WTC11 (cell line): ENCODE results near the gene ENPP6. TPM values are rescaled to one million over a fixed set of nuclear protein-coding genes. Genes with fewer than 3 reads are reported as not detected.

ENCODE experiments used
- ATAC-seq: fragments of 200-7000 bp; cut with Tn5 transposase; 2 replicates; pipeline ENCODE4 v1.10.0; 2021; ENCODE audit warnings: mild to moderate bottlenecking, moderate library complexity
- CTCF ChIA-PET: fragments of 300-600 bp; sonication (Branson Sonifier 250); formaldehyde crosslinking; loops from one replicate; lab custom pipeline; 2021; ENCODE audit warnings: antibody characterized with exemption; lab: Charles Lee
- POLR2A ChIA-PET: fragments of 350-600 bp; sonication (Branson Sonifier 250); formaldehyde crosslinking; loops from one replicate; lab custom pipeline; 2021; ENCODE audit warnings: antibody characterized with exemption; lab: Charles Lee
- DNase-seq: peaks from one replicate; pipeline ENCODE4 v3.0.0; 2021; ENCODE audit warnings: low spot score
- H3K27ac Mint-ChIP-seq: 2 replicates; pipeline ENCODE4 v1.8.0; 2021; ENCODE audit warnings: mixed read lengths
- H3K27me3 Mint-ChIP-seq: 2 replicates; pipeline ENCODE4 v1.8.0; 2021; ENCODE audit warnings: low read depth, mild to moderate bottlenecking, moderate library complexity, mixed read lengths
- H3K36me3 Mint-ChIP-seq: 2 replicates; pipeline ENCODE4 v1.8.0; 2021; ENCODE audit warnings: mixed read lengths
- H3K4me1 Mint-ChIP-seq: 2 replicates; pipeline ENCODE4 v1.8.0; 2022; ENCODE audit warnings: mixed read lengths
- H3K4me3 Mint-ChIP-seq: 2 replicates; pipeline ENCODE4 v1.8.0; 2021; ENCODE audit warnings: mild to moderate bottlenecking, moderate library complexity, mixed read lengths
- H3K9me3 Mint-ChIP-seq: 2 replicates; pipeline ENCODE4 v1.8.0; 2021; ENCODE audit warnings: mixed read lengths
- CREB1 ChIP-seq: sonication (generic); formaldehyde crosslinking; IDR thresholded peaks from 2 replicates; pipeline ENCODE4 v1.8.0; 2023; ENCODE audit warnings: mild to moderate bottlenecking, missing genetic modification reagents
- E2F1 ChIP-seq: sonication (generic); formaldehyde crosslinking; IDR thresholded peaks from 2 replicates; pipeline ENCODE4 v1.8.0; 2022; ENCODE audit warnings: mild to moderate bottlenecking, missing genetic modification reagents
- EMX1 ChIP-seq: fragments of 250-450 bp; sonication (Bioruptor Pico); IDR thresholded peaks from 2 replicates; pipeline ENCODE4 v1.8.0; 2021; ENCODE audit warnings: mild to moderate bottlenecking
- FOXJ3 ChIP-seq: sonication (generic); formaldehyde crosslinking; IDR thresholded peaks from 2 replicates; pipeline ENCODE4 v1.9.0; 2021; ENCODE audit warnings: missing genetic modification reagents, mild to moderate bottlenecking, borderline replicate concordance
- GTF2I ChIP-seq: fragments of 250-450 bp; sonication (Bioruptor Pico); conservative IDR thresholded peaks from 2 replicates; pipeline ENCODE4 v1.4.0; 2021; ENCODE audit warnings: mild to moderate bottlenecking
- MXD4 ChIP-seq: fragments of 250-450 bp; sonication (Bioruptor Pico); IDR thresholded peaks from 2 replicates; pipeline ENCODE4 v1.8.0; 2021; ENCODE audit warnings: mild to moderate bottlenecking, moderate library complexity, borderline replicate concordance
- SMAD3 ChIP-seq: sonication (generic); formaldehyde crosslinking; IDR thresholded peaks from 2 replicates; pipeline ENCODE4 v1.8.0; 2022; ENCODE audit warnings: missing genetic modification reagents, mild to moderate bottlenecking, borderline replicate concordance
- ZBTB21 ChIP-seq: sonication (generic); formaldehyde crosslinking; IDR thresholded peaks from 2 replicates; pipeline ENCODE4 v1.8.1; 2023; ENCODE audit warnings: mild to moderate bottlenecking, missing genetic modification reagents, borderline replicate concordance
- ZNF121 ChIP-seq: sonication (generic); formaldehyde crosslinking; IDR thresholded peaks from 2 replicates; pipeline ENCODE4 v1.8.0; 2023; ENCODE audit warnings: missing genetic modification reagents
- ZNF232 ChIP-seq: sonication (generic); formaldehyde crosslinking; IDR thresholded peaks from 2 replicates; pipeline ENCODE4 v1.8.0; 2022; ENCODE audit warnings: mild to moderate bottlenecking, missing genetic modification reagents
- total RNA-seq: library from RNA; stranded (reverse); gene quantifications from 3 replicates; pipeline ENCODE4 v1.2.3, GENCODE V29; 2021
- TF ChIP-seq, protein P1 (sequence below): sonication (generic); formaldehyde crosslinking; IDR thresholded peaks from 2 replicates; pipeline ENCODE4 v1.8.1; 2023; ENCODE audit warnings: mild to moderate bottlenecking, missing genetic modification reagents
- TF ChIP-seq, protein P2 (sequence below): fragments of 250-450 bp; sonication (Bioruptor Pico); IDR thresholded peaks from 2 replicates; pipeline ENCODE4 v1.9.0; 2021; ENCODE audit warnings: mild to moderate bottlenecking, borderline replicate concordance
- TF ChIP-seq, protein P3 (sequence below): sonication (generic); formaldehyde crosslinking; IDR thresholded peaks from 2 replicates; pipeline ENCODE4 v1.8.1; 2023; ENCODE audit warnings: mild to moderate bottlenecking, missing genetic modification reagents, borderline replicate concordance
- TF ChIP-seq, protein P4 (sequence below): sonication (generic); formaldehyde crosslinking; IDR thresholded peaks from 2 replicates; pipeline ENCODE4 v1.8.1; 2023; ENCODE audit warnings: mild to moderate bottlenecking, missing genetic modification reagents, moderate library complexity

ENPP6 gene
- total RNA-seq, 1 experiment from 2014 or later: 0.09 TPM

DNA sequence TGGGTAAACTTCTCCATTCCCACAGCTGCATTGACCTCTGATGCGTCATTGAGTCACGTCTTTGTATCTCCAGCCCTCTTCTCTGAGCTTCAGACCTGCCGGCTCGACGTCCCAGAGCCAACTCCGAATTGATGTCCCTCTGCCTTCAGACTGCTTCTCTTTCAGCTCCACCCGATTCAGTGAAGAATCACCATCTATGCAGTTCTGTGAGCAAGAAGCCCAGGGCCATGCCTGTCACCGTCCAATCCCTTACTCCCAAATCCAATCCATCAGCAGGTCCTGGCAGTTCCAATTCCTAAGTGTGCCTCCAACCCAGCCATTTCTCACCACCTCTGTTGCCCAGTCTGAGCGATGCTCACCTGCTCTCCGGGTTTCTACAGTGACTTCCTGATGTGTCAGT is 70.7 kb downstream of the ENPP6 start:
- ChIA-PET POLR2A (no interaction called here), CTCF (interaction anchor here (1.2 to 1.6 kb wide), 2 partner anchors 16 to 18 kb away, joined by 3 to 4 read pairs; no protein-coding TSS in a partner anchor)
- Mint-ChIP-seq H3K27me3 (peaks cover 5% of the 10 kb centered on the region; the same call in 1 of the 2 replicates), H3K9me3 (no peaks in the 10 kb centered on the region), H3K36me3 (no peaks in the 10 kb centered on the region), H3K4me1 (peaks cover 10% of the 10 kb centered on the region), H3K4me3 (no peak overlapping the region), H3K27ac (no peak overlapping the region)
- ATAC-seq (no peak), DNase-seq (no peak)
- TF ChIP-seq EMX1 (CRISPR knock-in tag): no peak
- TF ChIP-seq CREB1 (CRISPR knock-in tag): no peak
- TF ChIP-seq ZBTB21 (CRISPR knock-in tag): no peak
- TF ChIP-seq GTF2I (CRISPR knock-in tag): no peak
- TF ChIP-seq MXD4 (CRISPR knock-in tag): no peak
- TF ChIP-seq E2F1 (CRISPR knock-in tag): no peak
- TF ChIP-seq, protein P1, sequence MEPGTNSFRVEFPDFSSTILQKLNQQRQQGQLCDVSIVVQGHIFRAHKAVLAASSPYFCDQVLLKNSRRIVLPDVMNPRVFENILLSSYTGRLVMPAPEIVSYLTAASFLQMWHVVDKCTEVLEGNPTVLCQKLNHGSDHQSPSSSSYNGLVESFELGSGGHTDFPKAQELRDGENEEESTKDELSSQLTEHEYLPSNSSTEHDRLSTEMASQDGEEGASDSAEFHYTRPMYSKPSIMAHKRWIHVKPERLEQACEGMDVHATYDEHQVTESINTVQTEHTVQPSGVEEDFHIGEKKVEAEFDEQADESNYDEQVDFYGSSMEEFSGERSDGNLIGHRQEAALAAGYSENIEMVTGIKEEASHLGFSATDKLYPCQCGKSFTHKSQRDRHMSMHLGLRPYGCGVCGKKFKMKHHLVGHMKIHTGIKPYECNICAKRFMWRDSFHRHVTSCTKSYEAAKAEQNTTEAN (CRISPR knock-in tag): no peak
- TF ChIP-seq, protein P2, sequence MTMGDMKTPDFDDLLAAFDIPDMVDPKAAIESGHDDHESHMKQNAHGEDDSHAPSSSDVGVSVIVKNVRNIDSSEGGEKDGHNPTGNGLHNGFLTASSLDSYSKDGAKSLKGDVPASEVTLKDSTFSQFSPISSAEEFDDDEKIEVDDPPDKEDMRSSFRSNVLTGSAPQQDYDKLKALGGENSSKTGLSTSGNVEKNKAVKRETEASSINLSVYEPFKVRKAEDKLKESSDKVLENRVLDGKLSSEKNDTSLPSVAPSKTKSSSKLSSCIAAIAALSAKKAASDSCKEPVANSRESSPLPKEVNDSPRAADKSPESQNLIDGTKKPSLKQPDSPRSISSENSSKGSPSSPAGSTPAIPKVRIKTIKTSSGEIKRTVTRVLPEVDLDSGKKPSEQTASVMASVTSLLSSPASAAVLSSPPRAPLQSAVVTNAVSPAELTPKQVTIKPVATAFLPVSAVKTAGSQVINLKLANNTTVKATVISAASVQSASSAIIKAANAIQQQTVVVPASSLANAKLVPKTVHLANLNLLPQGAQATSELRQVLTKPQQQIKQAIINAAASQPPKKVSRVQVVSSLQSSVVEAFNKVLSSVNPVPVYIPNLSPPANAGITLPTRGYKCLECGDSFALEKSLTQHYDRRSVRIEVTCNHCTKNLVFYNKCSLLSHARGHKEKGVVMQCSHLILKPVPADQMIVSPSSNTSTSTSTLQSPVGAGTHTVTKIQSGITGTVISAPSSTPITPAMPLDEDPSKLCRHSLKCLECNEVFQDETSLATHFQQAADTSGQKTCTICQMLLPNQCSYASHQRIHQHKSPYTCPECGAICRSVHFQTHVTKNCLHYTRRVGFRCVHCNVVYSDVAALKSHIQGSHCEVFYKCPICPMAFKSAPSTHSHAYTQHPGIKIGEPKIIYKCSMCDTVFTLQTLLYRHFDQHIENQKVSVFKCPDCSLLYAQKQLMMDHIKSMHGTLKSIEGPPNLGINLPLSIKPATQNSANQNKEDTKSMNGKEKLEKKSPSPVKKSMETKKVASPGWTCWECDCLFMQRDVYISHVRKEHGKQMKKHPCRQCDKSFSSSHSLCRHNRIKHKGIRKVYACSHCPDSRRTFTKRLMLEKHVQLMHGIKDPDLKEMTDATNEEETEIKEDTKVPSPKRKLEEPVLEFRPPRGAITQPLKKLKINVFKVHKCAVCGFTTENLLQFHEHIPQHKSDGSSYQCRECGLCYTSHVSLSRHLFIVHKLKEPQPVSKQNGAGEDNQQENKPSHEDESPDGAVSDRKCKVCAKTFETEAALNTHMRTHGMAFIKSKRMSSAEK: no peak
- TF ChIP-seq ZNF232 (CRISPR knock-in tag): no peak
- TF ChIP-seq, protein P3, sequence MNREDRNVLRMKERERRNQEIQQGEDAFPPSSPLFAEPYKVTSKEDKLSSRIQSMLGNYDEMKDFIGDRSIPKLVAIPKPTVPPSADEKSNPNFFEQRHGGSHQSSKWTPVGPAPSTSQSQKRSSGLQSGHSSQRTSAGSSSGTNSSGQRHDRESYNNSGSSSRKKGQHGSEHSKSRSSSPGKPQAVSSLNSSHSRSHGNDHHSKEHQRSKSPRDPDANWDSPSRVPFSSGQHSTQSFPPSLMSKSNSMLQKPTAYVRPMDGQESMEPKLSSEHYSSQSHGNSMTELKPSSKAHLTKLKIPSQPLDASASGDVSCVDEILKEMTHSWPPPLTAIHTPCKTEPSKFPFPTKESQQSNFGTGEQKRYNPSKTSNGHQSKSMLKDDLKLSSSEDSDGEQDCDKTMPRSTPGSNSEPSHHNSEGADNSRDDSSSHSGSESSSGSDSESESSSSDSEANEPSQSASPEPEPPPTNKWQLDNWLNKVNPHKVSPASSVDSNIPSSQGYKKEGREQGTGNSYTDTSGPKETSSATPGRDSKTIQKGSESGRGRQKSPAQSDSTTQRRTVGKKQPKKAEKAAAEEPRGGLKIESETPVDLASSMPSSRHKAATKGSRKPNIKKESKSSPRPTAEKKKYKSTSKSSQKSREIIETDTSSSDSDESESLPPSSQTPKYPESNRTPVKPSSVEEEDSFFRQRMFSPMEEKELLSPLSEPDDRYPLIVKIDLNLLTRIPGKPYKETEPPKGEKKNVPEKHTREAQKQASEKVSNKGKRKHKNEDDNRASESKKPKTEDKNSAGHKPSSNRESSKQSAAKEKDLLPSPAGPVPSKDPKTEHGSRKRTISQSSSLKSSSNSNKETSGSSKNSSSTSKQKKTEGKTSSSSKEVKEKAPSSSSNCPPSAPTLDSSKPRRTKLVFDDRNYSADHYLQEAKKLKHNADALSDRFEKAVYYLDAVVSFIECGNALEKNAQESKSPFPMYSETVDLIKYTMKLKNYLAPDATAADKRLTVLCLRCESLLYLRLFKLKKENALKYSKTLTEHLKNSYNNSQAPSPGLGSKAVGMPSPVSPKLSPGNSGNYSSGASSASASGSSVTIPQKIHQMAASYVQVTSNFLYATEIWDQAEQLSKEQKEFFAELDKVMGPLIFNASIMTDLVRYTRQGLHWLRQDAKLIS (CRISPR knock-in tag): no peak
- TF ChIP-seq FOXJ3 (CRISPR knock-in tag): no peak
- TF ChIP-seq, protein P4, sequence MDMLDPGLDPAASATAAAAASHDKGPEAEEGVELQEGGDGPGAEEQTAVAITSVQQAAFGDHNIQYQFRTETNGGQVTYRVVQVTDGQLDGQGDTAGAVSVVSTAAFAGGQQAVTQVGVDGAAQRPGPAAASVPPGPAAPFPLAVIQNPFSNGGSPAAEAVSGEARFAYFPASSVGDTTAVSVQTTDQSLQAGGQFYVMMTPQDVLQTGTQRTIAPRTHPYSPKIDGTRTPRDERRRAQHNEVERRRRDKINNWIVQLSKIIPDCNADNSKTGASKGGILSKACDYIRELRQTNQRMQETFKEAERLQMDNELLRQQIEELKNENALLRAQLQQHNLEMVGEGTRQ (CRISPR knock-in tag): no peak

- Mint-ChIP-seq H3K27ac (no peak overlapping the region), H3K36me3 (peaks cover 8% of the 10 kb centered on the region; the same call in 1 of the 2 replicates)
- CTCF ChIA-PET: interaction anchor here (1.2 to 1.6 kb wide), 2 partner anchors 17 to 20 kb away, joined by 3 to 4 read pairs; no protein-coding TSS in a partner anchor
These were observed 72.1 kb downstream of the ENPP6 start for GRCh38 chr4:184145596-184145995.

More at GRCh38 chr4:184145596-184145995, 72.1 kb downstream of the ENPP6 start:
- POLR2A ChIA-PET: no interaction called here
- Mint-ChIP-seq H3K27me3 (peaks cover 5% of the 10 kb centered on the region; the same call in 1 of the 2 replicates), H3K4me3 (no peak overlapping the region), H3K4me1 (peaks cover 10% of the 10 kb centered on the region)
- ATAC-seq (no peak), DNase-seq (no peak)
- no peak for TF ChIP-seq ZNF121
- TF ChIP-seq SMAD3 (CRISPR knock-in tag): no peak
- TF ChIP-seq, all 79 proteins: peak for 0
- H3K9me3 Mint-ChIP-seq: peaks cover 9% of the 10 kb centered on the region
